MM.1S (cell line): ENCODE measurements around the gene LURAP1L.

Experiments
- EZH2 ChIP-seq: fragments of 300-600 bp; sonication (generic); optimal IDR thresholded peaks from 2 replicates; pipeline ENCODE3; 2017; ENCODE audit warnings: low read depth, mild to moderate bottlenecking, antibody characterized with exemption, low read length, mixed read lengths
- EZH2phosphoT487 ChIP-seq: fragments of 300-600 bp; sonication (generic); IDR thresholded peaks from 2 replicates; pipeline ENCODE4 v1.6.1; 2018; ENCODE audit warnings: antibody characterized with exemption, low read length
- TF ChIP-seq, protein P1 (sequence below): fragments of 300-600 bp; sonication (generic); IDR thresholded peaks from 2 replicates; pipeline ENCODE4 v1.5.1; 2016; ENCODE audit warnings: antibody characterized with exemption, low read length, mixed read lengths

- TF ChIP-seq, protein P1, sequence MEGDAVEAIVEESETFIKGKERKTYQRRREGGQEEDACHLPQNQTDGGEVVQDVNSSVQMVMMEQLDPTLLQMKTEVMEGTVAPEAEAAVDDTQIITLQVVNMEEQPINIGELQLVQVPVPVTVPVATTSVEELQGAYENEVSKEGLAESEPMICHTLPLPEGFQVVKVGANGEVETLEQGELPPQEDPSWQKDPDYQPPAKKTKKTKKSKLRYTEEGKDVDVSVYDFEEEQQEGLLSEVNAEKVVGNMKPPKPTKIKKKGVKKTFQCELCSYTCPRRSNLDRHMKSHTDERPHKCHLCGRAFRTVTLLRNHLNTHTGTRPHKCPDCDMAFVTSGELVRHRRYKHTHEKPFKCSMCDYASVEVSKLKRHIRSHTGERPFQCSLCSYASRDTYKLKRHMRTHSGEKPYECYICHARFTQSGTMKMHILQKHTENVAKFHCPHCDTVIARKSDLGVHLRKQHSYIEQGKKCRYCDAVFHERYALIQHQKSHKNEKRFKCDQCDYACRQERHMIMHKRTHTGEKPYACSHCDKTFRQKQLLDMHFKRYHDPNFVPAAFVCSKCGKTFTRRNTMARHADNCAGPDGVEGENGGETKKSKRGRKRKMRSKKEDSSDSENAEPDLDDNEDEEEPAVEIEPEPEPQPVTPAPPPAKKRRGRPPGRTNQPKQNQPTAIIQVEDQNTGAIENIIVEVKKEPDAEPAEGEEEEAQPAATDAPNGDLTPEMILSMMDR, result no peak
- TF ChIP-seq EZH2 (no peak), EZH2phosphoT487 (no peak)
These were observed 25.9 kb upstream of the LURAP1L start for GRCh38 chr9:12748954-12749353.
